AG20443 (cell line): ENCODE measurements around the gene IFIT5.
"Not testable (repeated sequence)": the region's sequence is repeated elsewhere in the genome, so short reads cannot be mapped to it uniquely, and the experiment has no call there.

ENCODE experiments used
- DNase-seq: peaks from one replicate; pipeline ENCODE4 v3.0.0; 2012; ENCODE audit warnings: low spot score, mixed read lengths

Gene IFIT5

DNA sequence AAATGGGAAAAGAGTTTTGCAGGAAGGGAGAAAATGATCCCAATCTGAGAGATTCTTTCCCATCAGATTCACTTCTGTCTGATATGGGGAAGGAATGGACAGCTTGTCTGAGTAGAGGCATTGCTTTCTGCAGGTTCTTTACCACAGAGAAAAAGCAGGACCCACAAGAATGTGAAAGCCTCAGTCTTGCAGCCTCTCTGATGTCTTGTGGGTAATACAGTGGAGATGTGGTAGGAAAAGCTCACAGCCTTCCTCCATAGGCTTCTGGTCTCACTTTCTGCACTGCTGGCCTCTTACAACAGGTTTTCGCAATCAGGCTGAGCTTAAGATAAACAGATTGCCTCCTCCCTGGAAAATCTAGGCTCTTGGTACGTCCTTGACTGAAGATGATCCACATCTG lies 21.4 kb upstream of the IFIT5 start:
- DNase-seq = peak; percentile 70

DNA sequence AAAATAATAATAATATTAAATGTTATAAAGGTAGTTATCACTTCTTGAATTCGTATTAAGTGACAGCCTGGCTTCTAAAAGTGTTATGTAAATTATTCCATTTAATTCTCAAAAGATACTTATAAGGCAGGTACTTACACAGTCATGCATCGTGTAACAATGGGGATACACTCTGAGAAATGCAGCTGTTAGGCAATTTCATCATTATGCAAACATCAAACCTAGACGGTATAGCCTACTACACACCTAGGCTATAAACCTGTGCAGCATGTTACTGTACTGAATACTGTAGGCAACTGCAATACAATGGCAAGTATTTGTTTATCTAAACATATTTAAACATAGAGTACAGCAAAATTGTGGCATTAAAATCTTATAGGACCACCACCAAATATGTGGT lies 20.5 kb upstream of the IFIT5 start:
- no peak for DNase-seq

DNA sequence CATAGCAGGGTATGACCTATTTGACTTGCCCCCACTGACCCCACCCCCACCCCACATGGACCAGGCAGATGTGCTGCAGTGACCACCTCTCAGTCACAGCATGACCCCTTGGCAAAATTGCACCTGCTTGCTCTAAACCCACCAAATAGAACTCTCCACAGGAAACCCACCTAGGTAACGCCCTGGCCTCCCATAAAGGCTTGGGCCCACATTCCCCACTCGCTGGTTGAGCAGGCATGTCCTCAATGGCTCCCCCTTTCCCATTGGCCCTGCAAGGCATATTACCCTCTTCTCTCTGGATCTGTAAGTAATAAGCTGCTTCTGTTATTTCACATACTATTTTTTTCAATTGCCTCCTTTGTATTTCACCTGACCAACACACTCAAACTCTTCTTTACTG lies 19.2 kb upstream of the IFIT5 start:
- DNase-seq = no peak

DNA sequence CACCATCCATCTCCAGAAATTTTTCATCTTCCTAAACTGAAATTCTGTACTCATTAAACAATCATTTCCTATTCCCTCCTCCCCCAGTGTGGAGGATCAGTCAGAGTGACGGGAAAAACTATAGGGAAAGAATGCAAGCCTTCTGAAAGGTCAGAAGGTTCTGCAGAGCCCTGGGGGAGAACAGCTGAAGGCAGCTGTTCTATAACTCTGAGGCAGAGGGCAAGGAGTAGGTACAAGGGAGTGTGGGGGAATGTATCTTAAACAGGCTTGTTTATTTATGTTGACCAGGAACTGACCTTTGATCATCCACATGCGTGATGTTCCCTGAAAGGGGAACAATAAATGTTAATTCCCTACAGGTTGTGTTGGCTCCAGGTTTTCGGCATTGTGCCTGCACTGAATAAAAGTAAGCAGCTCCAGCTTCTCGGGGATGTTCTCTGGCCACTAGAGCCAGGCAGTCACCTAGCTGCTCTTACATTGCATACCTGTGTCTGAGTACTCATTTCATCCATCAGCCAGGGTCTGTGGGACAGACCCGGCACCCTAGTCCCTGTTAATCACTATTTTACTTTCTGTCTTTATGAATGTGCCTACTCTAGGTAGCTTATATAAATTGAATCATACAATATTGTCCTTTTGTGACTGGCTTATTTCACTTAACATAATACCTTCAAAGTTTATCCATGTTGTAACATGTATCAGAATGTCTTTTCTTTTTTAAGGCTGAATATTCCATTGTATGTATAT lies 16.2 kb upstream of the IFIT5 start:
- no peak for DNase-seq

DNA sequence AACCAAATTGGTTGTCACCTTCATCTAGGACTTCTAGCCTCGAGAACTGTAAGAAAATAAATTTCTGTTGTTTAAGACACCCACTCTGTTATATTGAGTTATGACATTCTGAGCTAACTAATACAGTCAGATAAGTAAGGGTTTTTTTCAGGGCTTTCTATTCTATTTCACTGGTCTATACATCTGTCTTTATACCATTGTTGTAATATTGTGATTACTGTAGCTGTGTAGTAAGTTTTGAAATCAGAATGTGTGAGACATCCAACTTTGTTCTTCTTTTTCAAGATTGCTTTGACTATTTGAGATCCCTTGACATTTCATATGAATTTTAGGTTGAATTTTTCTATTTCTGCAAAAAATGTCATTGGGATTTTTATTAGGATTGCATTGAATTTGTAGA lies 14.4 kb upstream of the IFIT5 start:
- no peak for DNase-seq

DNA sequence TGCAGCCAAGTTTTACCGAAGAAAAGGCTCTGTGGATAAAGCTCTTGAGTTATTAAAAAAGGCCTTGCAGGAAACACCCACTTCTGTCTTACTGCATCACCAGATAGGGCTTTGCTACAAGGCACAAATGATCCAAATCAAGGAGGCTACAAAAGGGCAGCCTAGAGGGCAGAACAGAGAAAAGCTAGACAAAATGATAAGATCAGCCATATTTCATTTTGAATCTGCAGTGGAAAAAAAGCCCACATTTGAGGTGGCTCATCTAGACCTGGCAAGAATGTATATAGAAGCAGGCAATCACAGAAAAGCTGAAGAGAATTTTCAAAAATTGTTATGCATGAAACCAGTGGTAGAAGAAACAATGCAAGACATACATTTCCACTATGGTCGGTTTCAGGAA lies 11.3 kb upstream of the IFIT5 start:
- DNase-seq = no peak

DNA sequence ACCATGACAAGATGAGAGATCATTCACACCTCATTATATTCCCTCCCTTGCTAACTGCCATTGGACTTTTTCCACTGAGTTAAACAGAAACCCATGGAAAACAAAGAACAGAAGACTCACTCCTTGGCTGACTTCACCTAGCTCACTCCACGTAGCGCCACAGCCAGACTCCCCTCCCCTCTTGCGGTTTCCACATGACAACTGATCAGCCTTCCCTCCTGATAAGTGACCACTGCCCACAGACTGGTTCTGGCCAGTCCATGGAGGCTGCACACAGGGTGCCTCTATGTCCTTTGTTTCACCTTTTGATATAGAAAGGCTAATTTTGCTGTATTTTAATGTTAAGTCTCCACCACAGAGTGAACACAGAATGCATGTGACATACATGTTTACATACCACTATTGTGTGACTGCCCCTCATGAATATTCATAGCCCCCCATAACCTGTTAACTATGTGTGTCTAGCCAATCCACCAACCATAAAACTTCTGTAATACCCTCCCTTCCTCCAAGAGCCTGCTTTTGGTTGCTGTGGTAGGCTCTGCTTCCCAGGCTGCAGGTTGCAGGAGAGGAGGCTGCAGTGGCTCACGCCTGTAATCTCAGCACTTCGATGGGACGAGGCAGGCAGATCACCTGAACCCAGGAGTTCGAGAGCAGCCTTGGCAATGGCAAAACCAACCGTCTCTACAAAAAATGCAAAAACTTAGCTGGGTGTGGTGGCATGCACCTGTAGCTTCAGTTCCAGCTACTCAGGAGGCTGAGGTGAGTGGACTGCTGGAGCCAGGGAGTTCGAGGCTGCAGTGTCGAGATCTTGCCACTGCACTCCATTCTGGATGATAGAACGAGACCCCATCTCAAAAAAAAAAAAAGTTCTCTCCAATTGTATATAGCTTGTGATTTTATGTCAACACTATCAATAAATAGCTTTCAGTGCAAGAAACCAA lies 10.0 kb upstream of the IFIT5 start:
- no peak for DNase-seq

DNA sequence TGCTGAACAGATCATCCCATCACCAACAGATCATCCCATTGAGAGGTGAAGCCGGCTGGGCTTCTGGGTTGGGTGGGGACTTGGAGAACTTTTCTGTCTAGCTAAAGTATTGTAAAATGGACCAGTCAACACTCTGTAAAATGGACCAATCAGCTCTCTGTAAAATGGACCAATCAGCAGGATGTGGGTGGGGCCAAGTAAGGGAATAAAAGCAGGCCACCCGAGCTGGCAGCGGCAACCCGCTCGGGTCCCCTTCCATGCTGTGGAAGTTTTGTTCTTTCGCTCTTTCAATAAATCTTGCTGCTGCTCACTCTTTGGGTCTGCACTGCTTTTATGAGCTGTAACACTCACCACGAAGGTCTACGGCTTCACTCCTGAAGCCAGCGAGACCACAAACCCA lies 8.2 kb upstream of the IFIT5 start:
- not testable (repeated sequence) for DNase-seq

DNA sequence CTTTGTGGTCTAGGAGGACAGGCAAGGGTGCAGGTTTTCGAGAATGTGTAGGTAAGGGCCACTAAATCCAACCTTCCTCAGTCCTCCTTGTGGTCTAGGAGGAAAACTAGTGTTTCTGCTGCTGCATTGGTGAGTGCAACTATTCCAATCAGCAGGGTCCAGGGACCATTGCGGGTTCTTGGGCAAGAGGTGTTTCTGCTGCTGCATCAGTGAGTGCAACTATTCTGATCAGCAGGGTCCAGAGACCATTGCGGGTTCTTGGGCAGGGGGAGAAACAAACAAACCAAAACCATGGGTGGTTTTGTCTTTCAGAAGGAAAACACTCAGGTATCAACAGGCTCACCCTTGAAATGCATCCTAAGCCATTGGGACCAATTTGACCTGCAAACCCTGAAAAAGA lies 6.6 kb upstream of the IFIT5 start:
- DNase-seq = not testable (repeated sequence)

DNA sequence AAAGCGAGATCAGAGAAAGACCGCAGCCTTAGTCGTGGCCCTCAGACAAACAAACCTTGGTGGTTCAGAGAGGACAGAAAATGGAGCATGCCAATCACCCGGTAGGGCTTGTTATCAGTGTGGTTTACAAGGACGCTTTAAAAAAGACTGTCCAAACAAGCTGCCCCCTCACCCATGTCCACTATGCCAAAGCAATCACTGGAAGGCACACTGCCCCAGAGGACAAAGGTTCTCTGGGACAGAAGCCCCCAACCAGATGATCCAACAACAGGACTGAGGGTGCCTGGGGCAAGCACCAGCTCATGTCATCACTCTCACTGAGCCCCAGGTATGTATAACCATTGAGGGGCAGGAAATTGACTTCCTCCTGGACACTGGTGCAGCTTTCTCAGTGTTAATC lies 5.1 kb upstream of the IFIT5 start:
- DNase-seq = not testable (repeated sequence)

DNA sequence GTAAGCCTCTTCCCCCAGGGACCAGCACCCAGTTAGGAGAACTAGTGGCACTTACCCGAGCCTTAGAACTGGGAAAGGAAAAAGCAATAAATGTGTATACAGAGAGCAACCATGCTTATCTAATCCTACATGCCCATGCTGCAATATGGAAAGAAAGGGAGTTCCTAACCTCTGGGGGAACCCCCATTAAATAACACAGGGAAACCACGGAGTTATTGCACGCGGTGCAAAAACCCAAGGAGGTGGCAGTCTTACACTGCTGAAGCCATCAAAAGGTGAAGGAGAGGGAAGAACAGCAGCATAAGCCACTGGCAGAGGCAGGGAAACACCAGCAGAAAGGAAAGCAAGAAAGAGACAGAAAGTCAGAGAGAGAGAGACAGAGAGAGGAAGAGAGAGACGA lies 3.8 kb upstream of the IFIT5 start:
- DNase-seq = not testable (repeated sequence)

DNA sequence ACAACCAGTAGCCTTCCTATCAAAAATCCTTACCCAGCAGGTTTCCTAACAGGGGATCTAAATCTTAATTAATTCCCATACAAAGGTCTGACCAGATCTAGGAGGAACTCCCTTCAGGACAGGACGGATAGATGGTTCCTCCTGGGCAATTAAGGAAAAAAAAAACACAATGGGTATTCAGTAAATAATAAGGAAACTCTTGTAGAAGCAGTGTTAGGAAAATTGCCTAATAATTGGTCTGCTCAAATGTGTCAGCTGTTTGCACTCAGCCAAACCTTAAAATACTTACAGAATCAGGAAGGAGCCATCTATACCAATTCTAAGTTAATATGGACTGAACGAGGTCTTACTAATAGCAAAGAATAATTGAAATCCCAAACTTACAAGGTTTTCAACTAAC lies 3.2 kb upstream of the IFIT5 start:
- DNase-seq = not testable (repeated sequence)

DNA sequence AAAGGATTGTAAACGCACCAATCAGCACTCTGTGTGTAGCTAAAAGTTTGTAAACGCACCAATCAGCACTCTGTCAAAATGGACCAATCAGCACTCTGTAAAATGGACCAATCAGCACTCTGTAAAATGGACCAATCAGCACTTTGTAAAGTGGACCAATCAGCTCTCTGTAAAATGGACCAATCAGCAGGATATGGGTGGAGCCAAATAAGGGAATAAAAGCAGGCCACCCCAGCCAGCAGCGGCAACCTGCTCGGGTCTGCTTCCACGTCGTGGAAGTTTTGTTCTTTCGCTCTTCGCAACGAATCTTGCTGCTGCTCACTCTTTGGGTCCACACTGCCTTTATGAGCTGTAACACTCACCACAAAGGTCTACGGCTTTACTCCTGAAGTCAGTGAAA lies 2.1 kb upstream of the IFIT5 start:
- DNase-seq = not testable (repeated sequence)

DNA sequence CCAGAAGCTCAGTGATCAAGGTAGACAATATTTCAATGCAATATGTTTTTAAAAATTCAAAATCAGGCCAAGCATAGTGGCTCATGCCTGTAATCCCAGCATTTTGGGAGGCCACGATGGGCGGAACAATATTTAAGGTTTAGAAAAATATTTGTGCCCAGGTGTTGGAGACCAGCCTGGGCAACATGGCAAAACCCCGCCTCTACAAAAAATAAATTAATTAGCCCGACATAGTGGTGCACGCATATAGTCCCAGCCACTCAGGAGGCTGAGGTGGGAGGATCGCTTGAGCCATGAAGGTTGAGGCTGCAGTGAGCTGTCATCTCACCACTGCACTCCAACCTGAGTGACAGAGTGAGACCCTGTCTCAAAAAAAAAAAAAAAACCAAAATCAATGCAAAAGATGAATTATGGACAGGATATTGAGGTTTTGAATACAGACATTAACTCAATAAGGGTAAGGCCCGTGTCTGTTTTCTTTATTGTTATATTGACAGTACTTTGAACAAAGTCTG lies 913 bp upstream of the IFIT5 start:
- DNase-seq = no peak

DNA sequence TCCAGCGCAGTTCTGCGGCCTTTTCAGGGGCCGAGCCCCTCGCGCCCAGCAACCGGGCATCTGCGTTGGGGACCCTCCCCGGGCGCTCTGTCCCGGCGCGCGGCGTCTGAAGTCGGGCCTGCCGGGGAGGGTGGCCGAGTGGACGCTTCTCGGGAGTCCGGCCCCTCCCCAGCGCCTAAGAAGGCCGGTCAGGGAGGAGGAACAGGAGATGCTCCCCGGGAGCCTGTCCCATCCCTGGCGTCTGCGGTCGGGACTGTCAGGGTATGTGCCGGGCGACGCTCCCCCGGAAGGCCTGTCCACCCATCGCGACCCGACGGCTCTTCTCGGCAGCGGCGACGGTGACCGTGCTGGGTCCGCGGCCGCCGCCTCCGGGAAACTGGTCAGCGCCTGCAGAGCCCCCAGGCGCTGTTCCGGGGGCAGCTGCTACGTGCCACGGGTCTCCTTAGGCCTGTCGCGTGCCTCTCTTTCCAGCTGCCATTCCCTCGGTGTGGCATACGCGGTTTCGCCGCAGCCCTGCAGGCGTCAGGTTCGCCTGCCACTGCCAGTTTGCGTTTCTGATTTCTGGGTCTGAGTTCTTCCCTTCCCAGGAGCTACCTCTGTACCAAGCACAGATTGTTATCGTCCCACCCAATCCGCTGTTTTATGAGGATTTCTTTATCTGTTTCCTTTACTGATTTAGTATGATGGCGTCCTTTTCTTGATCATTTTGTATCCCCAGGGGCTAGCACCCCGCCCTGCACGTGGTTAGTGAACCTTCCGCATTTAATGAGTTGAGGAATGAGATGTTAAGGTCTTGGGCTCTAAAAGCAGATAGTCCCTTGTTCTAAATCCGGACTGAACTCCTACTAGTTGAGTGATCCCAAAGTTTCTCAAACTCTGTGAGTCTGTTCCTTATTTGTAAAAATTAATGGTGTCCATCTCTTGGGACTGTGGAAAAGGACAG lies 782 bp downstream of the IFIT5 start:
- peak; percentile 69 for DNase-seq

DNA sequence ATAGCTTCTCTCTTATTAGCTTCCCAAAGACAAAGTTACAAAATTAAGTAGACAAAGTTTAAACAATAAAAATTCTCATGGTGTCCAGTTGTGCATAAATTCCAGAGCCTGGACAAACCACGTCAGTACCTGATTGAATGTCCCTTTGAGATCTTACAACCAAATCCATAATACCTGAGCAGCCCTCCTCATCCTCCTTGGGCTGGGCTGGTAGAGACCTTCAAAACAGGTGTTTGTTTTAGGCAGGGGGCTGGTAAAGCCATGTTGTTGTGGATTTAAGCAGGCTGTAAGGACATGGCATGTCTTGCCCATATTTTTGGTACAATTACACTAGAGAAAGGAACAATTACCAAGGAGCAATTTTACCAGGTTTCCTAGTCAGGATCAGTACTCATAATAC lies 2.1 kb downstream of the IFIT5 start:
- DNase-seq = no peak

DNA sequence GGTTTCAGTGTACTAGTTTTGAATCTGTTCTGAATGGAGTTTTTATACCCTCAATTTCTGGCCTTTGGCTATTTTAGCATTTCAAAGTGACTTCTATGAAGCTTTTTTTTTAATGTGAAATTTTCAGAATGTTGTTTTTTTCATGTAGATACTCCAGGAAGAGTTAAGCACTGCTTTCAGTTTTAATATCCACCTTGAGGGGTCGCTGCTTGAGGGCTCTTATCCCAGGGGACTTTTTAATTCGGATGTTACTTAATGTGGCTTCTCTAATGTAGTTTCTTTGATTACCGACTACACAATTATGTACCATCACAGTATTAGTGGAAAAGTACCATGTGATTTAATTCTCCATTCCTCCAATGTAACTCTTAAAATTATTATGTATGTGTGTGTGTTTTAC lies 5.2 kb downstream of the IFIT5 start:
- peak; percentile 21 for DNase-seq

DNA sequence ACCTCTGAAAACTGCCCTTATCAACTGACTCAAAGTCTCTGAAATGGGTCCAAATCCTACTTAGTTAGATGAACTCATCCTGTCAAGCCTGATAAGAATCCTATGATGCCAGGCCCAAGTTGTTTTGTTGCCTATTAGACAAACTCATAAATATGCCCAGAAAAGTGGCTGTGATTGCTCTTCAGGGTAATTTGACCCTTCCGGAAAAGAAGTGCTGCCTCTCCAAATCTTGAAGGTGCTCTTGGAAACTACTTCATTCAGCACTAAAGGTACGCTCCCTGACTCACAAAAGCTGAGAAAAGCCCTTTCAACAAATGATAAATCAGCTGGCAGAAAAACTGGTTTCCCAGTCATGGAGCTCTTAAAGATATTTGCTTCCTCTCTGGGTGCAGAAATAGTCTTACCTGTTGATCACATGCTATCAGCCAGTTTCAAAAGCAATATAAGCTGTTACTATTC lies 6.7 kb downstream of the IFIT5 start:
- no peak for DNase-seq

DNA sequence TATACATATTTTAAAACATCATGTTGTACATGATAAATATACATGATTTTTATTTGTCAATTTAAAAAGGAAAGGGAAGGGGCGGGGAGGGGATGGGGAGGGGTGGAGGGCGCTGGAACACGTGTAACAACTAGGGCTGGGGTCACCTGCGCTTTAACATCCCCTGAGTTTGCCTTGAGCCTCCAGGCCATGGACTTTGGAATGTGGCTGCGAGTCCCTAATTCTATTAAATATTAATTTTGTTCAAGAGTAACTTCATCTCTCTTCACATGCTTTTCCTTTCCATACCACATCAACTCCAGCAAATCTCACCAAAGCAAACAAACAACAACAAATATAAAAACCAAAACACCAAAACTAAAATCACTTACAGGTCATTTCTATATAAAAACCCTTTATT lies 10.6 kb downstream of the IFIT5 start:
- DNase-seq = no peak

DNA sequence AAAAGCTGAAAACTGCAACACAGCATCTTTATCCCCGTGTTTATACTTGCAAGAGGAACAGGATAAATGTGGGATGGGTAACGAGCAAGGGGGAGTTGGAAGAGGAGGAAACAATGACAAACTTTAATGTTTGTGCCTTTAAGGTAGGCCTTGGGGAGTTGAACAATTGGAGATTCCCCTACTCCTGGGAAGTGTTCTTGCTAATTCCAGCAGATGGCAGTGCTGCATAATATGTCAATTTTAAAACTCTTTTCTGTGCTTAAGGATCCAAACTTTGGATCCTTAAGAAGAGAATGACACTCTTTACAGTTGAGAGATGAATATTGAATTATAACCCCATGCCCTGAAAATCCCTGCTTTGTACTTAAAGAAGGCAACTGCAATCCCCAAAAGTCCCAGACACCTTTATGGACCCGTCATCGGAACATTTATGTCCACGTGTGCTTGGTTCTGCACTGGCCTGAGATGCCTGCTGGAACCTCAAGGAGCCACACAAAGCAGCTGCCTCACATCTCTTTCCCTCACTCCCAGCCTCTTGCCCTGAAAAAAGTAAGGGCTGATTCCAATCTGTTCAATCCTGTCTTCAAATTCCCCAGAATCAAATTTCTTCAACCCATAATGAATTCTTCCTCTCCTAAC lies 12.0 kb downstream of the IFIT5 start:
- DNase-seq = peak; percentile 62

DNA sequence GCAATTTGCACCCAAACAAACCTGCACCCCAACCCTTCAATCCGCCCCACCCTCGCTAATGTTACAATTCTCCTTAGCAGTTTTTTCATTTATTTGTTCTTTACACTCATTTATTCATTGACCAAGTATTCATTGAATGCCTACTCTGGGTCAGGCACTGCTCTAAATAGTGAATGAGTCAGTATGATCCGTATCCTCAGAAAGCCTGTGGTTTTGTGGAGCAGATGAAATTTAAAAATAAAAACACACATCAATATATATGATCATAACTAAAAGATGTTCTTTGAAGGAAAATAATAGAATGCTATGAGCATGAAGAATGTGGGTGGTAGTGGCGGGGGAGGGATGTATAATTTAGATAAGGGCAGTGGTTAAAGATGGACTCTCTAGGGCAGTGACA lies 13.3 kb downstream of the IFIT5 start:
- DNase-seq = peak; percentile 68
